ENCODE results near the gene TTR. TPM values are rescaled to one million over a fixed set of nuclear protein-coding genes. Genes with fewer than 3 reads are reported as not detected.

Gene TTR
- total and polyA plus RNA-seq, 2 of the 13 experiments (the other 11 are each of a cell fraction or from before 2014, with no cell fraction given): 91.3 to 496 TPM

GRCh38 chr18:31591628-31592027 lies at the start of gene TTR (continued):
- TF ChIP-seq ATM (IDR thresholded peaks at IDR 0.05; ENCODE audit: borderline replicate concordance): no peak
- no peak for TF ChIP-seq CHD2 (IDR thresholded peaks at IDR 0.05; ENCODE audit: low read depth, low read length)
- TF ChIP-seq ZNF414 (CRISPR knock-in tag; IDR thresholded peaks at IDR 0.05): no peak
- TF ChIP-seq SIX1 (CRISPR knock-in tag; IDR thresholded peaks at IDR 0.05; ENCODE audit: borderline replicate concordance): peak; percentile 42; the same call in 1 of the 2 replicates
- peak; percentile 91 for TF ChIP-seq PAXIP1 (CRISPR knock-in tag; conservative IDR thresholded peaks at IDR 0.05)
- TF ChIP-seq MIER2 (CRISPR knock-in tag; IDR thresholded peaks at IDR 0.05): peak; percentile 32; the same call in 1 of the 2 replicates
- TF ChIP-seq ZNF496 (CRISPR knock-in tag; IDR thresholded peaks at IDR 0.05; ENCODE audit: insufficient replicate concordance): no peak
- no peak for TF ChIP-seq ZSCAN20 (CRISPR knock-in tag; IDR thresholded peaks at IDR 0.05; ENCODE audit: borderline replicate concordance)
- no peak for TF ChIP-seq SNAPC2 (CRISPR knock-in tag; IDR thresholded peaks at IDR 0.05)
- peak; percentile 60 for TF ChIP-seq SAP130 (CRISPR knock-in tag; IDR thresholded peaks at IDR 0.05; ENCODE audit: low read depth)
- no peak for TF ChIP-seq ZNF709 (CRISPR knock-in tag; IDR thresholded peaks at IDR 0.05)
- no peak for TF ChIP-seq STAT5B (CRISPR knock-in tag; IDR thresholded peaks at IDR 0.05)
- no peak for TF ChIP-seq RBM39 (IDR thresholded peaks at IDR 0.05; ENCODE audit: low read depth, low read length, poor library complexity, severe bottlenecking)
- TF ChIP-seq ZMYM2 (CRISPR knock-in tag; IDR thresholded peaks at IDR 0.05): 0 out of 2 replicates have a peak, but pooled peaks have one; percentile 46
- TF ChIP-seq GABPB1 (CRISPR knock-in tag; IDR thresholded peaks at IDR 0.05): no peak
- TF ChIP-seq ONECUT2 (CRISPR knock-in tag; IDR thresholded peaks at IDR 0.05): peak; percentile 45; the same call in 1 of the 2 replicates
- TF ChIP-seq ZMYM4 (CRISPR knock-in tag; IDR thresholded peaks at IDR 0.05): peak; percentile 96
- TF ChIP-seq ZHX1 (CRISPR knock-in tag; IDR thresholded peaks at IDR 0.05; ENCODE audit: low read depth): no peak
- peak; percentile 55; the same call in 1 of the 2 replicates for TF ChIP-seq ZFP1 (CRISPR knock-in tag; IDR thresholded peaks at IDR 0.05)
- TF ChIP-seq JDP2 (CRISPR knock-in tag; IDR thresholded peaks at IDR 0.05; ENCODE audit: borderline replicate concordance): no peak
- no peak for TF ChIP-seq SMC3 (IDR thresholded peaks at IDR 0.05; ENCODE audit: low read length)
- no peak for TF ChIP-seq DDIT3 (CRISPR knock-in tag; IDR thresholded peaks at IDR 0.05)

All from HepG2 (cell line).